ENCODE measurements around the gene IGFLR1.

GRCh38 chr19:35692010-35692409 lies 50.2 kb downstream of the IGFLR1 start:
- TF ChIP-seq PRMT5 (CRISPR knock-in tag; IDR thresholded peaks at IDR 0.05) (no peak), ZFPM2 (CRISPR knock-in tag; IDR thresholded peaks at IDR 0.05) (no peak), ZNF740 (CRISPR knock-in tag; IDR thresholded peaks at IDR 0.05) (no peak), ZNF740 (tag; IDR thresholded peaks at IDR 0.05) (no peak), BCLAF1 (IDR thresholded peaks at IDR 0.05; ENCODE audit: borderline replicate concordance in 1 of 2, control insufficient read depth in 1 of 2, low read depth in 2 of 2, low read length in 1 of 2) (no peak), SREBF2 (CRISPR knock-in tag; IDR thresholded peaks at IDR 0.05) (no peak)
